ENCODE results near the gene GRK5.

GRK5 gene

DNA sequence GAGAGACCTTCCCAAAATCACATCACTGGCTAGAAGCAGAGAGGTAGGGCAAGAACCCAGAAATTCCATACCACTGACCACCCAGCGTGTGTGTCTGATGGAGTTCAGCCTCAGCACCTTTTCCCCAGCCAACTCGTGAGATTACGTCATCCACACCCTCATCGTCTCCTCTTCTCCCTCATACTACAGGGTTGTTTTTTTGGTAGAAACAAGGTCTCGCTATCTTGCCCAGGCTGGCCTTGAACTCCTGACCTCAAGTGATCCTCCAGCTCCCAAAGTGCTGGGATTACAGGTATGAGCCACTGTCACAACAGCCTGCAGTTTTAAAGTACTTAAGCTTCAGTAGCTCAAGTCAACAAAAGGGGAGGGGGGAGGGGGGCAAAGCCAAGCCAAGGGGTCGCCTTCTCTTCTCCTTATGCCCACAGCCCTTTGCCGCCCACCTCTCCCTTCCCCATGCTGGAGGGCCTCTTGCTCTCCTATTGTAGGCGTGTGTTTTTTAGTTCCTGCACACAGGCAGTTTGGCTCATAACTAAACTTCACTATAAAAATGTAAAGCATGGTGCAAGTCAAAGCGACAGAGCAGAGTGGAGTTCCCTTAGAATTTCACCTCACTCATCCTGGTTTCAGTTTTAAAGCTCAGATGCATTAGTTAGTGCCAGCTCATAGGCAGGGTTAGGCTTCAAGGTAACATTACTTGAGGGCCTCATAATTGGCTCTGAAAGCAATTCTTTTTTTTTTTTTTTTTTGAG, 23.5 kb upstream of the GRK5 start:
- no peaks in the 10 kb centered on the region for H3K27me3 Mint-ChIP-seq
- H3K4me1 Mint-ChIP-seq (ENCODE audit: low read depth), result peaks cover 11% of the 10 kb centered on the region
- no peaks in the 10 kb centered on the region for H3K36me3 Mint-ChIP-seq
- H3K27ac Mint-ChIP-seq, result no peak overlapping the region
- no peaks in the 10 kb centered on the region for H3K9me3 Mint-ChIP-seq (ENCODE audit: low read depth)
- H3K4me3 Mint-ChIP-seq, result no peak overlapping the region

DNA sequence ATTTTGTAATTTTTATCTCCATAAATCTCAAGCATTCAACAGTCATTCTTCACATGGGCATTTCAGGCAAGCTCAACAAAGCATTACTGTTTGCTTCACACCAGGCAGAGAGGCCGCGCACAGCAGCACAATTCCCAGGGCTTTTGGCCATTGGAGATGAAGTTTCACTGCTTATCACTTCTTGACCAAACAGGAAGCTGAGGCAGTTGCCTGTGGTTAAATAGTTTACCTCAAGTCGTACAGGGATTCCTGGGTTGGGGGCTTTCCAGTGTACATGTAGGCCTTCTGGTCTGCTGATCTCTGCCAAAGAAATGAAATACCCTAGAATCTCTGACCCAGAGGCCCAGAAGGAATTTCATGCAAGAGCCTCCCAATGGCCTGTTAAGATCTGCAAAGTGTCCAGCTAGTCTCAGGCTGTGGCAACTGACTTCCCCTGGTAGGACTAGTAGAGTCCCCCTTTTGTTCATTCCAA, 17.5 kb upstream of the GRK5 start:
- H3K27ac Mint-ChIP-seq, result no peak overlapping the region
- H3K27me3 Mint-ChIP-seq, result no peaks in the 10 kb centered on the region
- H3K36me3 Mint-ChIP-seq, result no peaks in the 10 kb centered on the region
- H3K9me3 Mint-ChIP-seq (ENCODE audit: low read depth), result no peaks in the 10 kb centered on the region
- H3K4me3 Mint-ChIP-seq, result no peak overlapping the region
- H3K4me1 Mint-ChIP-seq (ENCODE audit: low read depth), result peaks cover 16% of the 10 kb centered on the region

DNA sequence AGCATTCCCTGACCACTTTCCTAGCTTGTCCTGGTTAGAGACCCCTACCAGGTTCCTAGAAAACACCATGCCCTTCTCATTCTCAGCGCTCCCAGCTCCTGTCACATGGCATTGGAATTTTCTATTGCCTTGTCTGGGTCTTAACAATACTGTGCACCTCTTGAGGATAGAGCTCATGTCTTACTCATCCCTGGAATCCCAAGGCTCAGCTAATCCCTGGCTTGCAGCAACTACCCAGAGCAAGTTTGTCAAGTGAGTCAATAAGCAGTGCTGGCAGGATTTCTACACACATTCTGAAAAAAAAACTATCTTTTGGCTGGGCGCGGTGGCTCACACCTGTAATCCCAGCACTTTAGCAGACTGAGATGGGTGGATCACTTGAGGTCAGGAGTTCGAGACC, 17.0 kb upstream of the GRK5 start:
- H3K27ac Mint-ChIP-seq, result no peak overlapping the region

DNA sequence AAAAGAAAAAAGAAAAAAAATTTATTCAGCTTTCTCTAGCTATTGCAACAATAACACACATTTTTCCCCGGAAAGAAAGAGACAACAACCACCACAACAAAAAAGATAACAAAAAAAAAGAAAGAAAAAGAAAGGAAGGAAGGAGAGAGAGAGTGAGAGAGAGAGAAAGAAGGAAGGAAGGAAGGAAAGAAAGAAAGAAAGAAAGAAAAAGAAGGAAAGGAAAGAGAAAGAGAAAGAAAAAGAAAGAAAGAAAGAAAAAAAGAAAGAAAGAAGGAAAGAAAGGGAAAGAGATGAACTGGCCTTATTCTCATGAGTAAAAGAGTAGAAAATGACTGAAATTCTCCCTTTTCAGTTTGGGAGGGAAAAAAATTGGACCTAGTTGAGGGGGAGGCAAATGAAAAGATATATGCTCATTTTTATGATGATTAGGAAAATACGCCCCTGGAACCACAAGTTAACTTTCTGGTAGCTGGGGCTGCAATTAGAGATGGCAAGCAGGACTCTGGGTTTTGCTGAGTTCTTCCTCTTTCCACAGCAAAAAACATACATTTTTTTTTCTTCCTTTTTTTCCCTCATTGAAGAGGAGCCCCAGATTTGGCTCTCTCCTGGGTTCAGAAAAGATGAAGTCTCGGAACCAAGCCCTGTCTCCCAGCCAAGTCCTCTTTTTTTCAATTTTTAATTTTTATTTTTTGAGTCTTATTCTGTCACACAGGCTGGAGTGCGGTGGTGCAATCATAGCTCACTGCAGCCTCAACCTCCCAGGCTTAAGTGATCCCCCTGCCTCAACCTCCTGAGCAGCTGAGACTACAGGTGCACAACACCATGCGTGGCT, 16.2 kb upstream of the GRK5 start:
- H3K4me3 Mint-ChIP-seq, result no peak overlapping the region
- H3K9me3 Mint-ChIP-seq (ENCODE audit: low read depth), result no peaks in the 10 kb centered on the region
- no peaks in the 10 kb centered on the region for H3K36me3 Mint-ChIP-seq
- H3K27me3 Mint-ChIP-seq, result no peaks in the 10 kb centered on the region
- H3K4me1 Mint-ChIP-seq (ENCODE audit: low read depth), result peaks cover 16% of the 10 kb centered on the region
- H3K27ac Mint-ChIP-seq, result no peak overlapping the region

More for the DNA sequence above, 17.0 kb upstream of the GRK5 start:
- Mint-ChIP-seq H3K36me3 (no peaks in the 10 kb centered on the region), H3K4me1 (ENCODE audit: low read depth) (peaks cover 16% of the 10 kb centered on the region), H3K9me3 (ENCODE audit: low read depth) (no peaks in the 10 kb centered on the region), H3K4me3 (no peak overlapping the region), H3K27me3 (no peaks in the 10 kb centered on the region)

DNA sequence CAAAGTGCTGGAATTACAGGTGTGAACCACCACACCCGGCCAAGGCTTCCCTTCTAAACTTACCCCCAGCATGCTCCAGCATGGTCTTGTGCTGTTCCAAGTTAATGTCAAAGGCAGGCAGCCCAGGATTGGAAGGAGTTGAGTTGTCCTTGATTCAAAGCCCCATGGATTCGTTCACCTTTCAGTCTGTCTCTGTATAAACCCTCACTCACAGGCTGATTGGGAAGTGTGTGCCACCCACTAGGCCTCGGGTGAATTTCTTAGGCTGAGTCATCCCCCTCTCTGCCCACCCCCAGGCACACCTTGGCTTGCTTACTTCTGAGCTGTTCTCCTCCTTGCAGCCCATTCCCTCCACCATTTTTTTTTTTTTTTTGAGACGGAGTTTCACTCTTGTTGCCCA, 15.5 kb upstream of the GRK5 start:
- Mint-ChIP-seq H3K4me1 (ENCODE audit: low read depth) (peaks cover 16% of the 10 kb centered on the region), H3K4me3 (no peak overlapping the region), H3K9me3 (ENCODE audit: low read depth) (no peaks in the 10 kb centered on the region), H3K27ac (no peak overlapping the region), H3K27me3 (no peaks in the 10 kb centered on the region), H3K36me3 (no peaks in the 10 kb centered on the region)

DNA sequence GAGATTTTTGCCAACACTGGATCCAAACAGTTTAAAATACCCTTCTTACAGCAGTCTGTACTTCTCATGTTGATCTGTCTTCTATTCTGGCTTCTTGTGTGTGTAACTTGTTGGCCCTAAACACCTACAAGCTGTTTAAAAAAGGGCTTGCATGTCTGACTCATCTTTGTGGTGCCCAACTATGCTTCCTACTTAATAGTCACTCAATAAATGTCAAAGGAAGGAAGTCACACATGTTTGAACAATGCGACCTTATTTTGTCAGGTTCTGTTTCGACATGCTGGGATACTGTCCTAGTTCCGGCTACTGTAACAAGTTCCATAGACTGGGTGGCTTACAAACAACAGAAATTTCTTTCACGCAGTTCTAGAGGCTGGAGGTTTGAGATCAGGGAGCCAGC, 9.4 kb upstream of the GRK5 start:
- H3K9me3 Mint-ChIP-seq (ENCODE audit: low read depth), result no peaks in the 10 kb centered on the region
- H3K4me1 Mint-ChIP-seq (ENCODE audit: low read depth), result peaks cover 19% of the 10 kb centered on the region
- H3K27me3 Mint-ChIP-seq, result no peaks in the 10 kb centered on the region
- peak overlapping the region; percentile 58 for H3K27ac Mint-ChIP-seq
- H3K4me3 Mint-ChIP-seq, result peak overlapping the region; percentile 45
- H3K36me3 Mint-ChIP-seq, result no peaks in the 10 kb centered on the region

- no peaks in the 10 kb centered on the region for H3K9me3 Mint-ChIP-seq (ENCODE audit: low read depth)
- no peaks in the 10 kb centered on the region for H3K27me3 Mint-ChIP-seq
- peaks cover 19% of the 10 kb centered on the region for H3K4me1 Mint-ChIP-seq (ENCODE audit: low read depth)
- H3K4me3 Mint-ChIP-seq, result no peak overlapping the region
- peak overlapping the region; percentile 58 for H3K27ac Mint-ChIP-seq
- H3K36me3 Mint-ChIP-seq, result no peaks in the 10 kb centered on the region
Measured at GRCh38 chr10:119198438-119198837, 8.9 kb upstream of the GRK5 start.

DNA sequence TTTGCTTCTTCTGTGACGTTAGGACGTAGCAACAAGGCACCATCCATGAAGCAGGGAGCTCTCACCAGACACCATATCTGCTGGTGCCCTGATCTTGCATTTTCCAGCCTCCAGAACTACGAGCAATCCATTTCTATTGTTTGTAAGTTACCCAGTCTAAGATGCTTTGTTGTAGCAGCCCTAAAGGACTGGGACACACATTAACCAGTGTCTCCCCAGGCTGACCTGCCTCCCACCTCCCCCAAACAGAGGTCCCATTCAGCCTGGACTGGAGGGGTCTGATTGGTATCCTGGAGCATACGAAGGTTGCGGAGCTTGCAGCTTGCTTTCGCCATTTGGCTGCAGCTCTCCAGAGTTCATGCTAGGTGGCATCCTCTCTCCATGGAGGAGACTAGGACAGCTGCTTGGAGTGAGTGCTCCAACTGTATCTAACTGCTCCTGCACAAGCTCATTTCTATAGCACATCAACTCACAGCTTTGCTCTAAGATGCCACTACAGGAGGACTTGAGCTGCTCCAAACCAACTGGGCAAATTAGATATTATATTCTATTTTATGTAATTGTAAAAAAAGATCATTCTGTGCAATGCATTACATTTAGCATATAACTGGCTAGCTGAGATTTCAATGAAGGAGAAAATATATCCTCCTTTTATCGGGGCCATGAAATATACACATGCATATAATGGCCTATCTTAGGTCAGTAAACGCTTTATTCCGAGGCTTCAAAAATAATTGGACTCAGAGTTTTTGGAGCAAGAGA, 8.0 kb upstream of the GRK5 start:
- Mint-ChIP-seq H3K27ac (peak overlapping the region; percentile 72), H3K36me3 (no peaks in the 10 kb centered on the region), H3K9me3 (ENCODE audit: low read depth) (no peaks in the 10 kb centered on the region), H3K4me1 (ENCODE audit: low read depth) (peaks cover 19% of the 10 kb centered on the region), H3K4me3 (no peak overlapping the region), H3K27me3 (no peaks in the 10 kb centered on the region)

GRCh38 chr10:119201233-119201632, 6.1 kb upstream of the GRK5 start:
- H3K27me3 Mint-ChIP-seq, result no peaks in the 10 kb centered on the region
- H3K4me1 Mint-ChIP-seq (ENCODE audit: low read depth), result peaks cover 24% of the 10 kb centered on the region
- H3K4me3 Mint-ChIP-seq, result no peak overlapping the region
- no peaks in the 10 kb centered on the region for H3K9me3 Mint-ChIP-seq (ENCODE audit: low read depth)
- no peak overlapping the region for H3K27ac Mint-ChIP-seq
- no peaks in the 10 kb centered on the region for H3K36me3 Mint-ChIP-seq

DNA sequence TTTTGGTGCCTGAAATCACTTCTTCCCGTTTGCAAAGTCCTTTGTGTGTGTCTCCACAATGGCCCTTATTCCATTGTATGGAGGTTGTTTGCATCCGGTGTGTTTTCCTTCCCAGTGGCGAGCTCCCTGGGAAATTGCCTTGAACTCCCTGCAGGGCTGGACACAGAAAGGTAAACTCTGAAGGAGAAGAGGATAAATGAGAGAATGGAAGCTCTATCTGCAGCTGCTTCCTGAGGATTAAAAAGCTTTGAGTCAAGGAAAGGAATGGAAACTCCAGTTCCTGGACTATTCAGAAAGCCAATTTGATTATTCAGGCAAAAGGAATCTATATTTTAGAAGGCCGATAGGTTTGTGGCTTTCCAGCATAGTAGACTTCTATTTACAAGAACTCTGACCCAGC, 4.4 kb upstream of the GRK5 start:
- H3K9me3 Mint-ChIP-seq (ENCODE audit: low read depth), result no peaks in the 10 kb centered on the region
- no peaks in the 10 kb centered on the region for H3K36me3 Mint-ChIP-seq
- no peaks in the 10 kb centered on the region for H3K27me3 Mint-ChIP-seq
- H3K4me3 Mint-ChIP-seq, result no peak overlapping the region
- peaks cover 24% of the 10 kb centered on the region for H3K4me1 Mint-ChIP-seq (ENCODE audit: low read depth)
- no peak overlapping the region for H3K27ac Mint-ChIP-seq

DNA sequence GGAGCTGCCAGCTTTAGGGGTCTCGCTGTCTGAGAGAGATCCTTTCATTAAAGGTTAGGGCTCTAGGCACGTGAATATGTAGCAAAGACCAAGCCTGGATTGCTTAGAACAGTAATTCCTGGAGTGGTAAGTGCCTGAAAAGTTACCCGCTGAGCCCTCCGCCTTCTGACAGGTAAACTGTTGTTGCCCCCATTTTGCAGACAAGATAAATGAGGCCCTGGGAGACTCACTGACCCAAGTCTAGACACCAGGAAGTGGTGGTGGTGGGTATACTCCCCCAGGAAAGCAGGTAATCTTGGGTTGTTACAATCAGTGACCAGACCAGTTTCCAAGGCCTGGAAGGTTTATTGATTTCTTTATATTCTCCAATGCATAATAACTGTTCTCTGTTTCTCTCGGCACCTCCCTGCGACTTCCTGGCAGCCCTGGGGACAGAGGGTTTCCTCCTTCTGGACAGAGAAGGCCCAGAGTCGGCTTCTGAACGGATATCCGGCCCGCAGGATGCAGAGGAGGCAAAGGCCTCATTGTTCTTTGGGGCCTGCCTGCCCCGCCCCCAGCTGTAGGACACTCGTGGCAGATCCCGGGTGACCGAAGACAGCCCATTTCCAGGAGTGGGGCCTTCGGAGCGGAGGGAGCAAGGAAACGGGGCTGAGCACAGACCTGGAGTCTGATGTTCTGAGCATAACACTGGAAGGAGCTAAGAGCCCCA, 1.3 kb upstream of the GRK5 start:
- Mint-ChIP-seq H3K36me3 (no peaks in the 10 kb centered on the region), H3K27ac (peak overlapping the region; percentile 96), H3K4me3 (peak overlapping the region; percentile 93), H3K27me3 (no peaks in the 10 kb centered on the region), H3K4me1 (ENCODE audit: low read depth) (peaks cover 39% of the 10 kb centered on the region), H3K9me3 (ENCODE audit: low read depth) (no peaks in the 10 kb centered on the region)

GRCh38 chr10:119206603-119207365, 587 bp upstream of the GRK5 start:
- Mint-ChIP-seq H3K9me3 (ENCODE audit: low read depth) (no peaks in the 10 kb centered on the region), H3K36me3 (no peaks in the 10 kb centered on the region), H3K27ac (peak overlapping the region; percentile 96), H3K27me3 (no peaks in the 10 kb centered on the region), H3K4me1 (ENCODE audit: low read depth) (peaks cover 46% of the 10 kb centered on the region), H3K4me3 (peak overlapping the region; percentile 93)

DNA sequence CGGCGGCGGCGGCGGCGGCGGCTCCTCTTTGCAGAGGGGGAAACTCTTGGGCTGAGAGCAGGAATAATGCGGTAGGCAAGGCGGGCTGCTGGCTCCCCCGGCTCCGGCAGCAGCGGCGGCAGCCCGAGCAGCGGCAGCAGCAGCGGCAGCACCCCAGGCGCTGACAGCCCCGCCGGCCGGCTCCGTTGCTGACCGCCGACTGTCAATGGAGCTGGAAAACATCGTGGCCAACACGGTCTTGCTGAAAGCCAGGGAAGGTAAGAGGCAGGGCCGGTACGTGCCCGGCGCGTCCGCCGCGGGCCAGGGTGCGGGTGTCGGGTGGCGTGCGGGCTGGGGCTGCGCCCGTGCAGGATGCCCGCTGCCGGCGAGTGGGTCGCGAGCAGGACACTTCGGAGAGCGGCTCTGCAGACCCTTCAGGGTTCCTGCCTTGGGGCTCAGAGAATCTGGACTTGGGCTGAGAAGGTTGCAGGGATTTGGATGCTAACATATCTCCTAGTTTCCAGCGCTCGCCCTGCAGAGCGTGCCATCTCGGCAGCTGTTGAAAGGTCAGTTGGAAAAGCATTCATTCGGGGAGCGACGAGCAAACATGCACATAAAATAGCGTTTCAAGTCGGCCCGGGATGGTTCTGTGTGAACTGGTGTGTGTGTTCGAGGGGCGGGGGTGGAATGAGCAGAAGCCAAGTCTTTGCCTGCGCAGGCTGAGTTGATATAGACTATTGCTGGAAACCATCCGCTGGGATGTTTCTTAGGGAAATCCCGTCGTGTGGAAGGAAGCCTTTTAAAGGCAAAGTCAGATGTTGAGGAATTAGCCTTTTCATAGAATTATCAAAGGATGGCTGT, 562 bp downstream of the GRK5 start:
- Mint-ChIP-seq H3K36me3 (no peaks in the 10 kb centered on the region), H3K9me3 (ENCODE audit: low read depth) (no peaks in the 10 kb centered on the region), H3K4me3 (peak overlapping the region; percentile 98), H3K4me1 (ENCODE audit: low read depth) (peaks cover 58% of the 10 kb centered on the region), H3K27me3 (no peaks in the 10 kb centered on the region), H3K27ac (peak overlapping the region; percentile 93)
